Stimulated activated CD4-positive, alpha-beta T cell treated with anti-CD3 and anti-CD28 coated beads, Interleukin-1b, Interleukin-23, amount 100 ng/mL, for 1 hour (primary cell): Measurements from ENCODE around the gene MAP3K20.
"Not testable (repeated sequence)": the region's sequence is repeated elsewhere in the genome, so short reads cannot be mapped to it uniquely, and the experiment has no call there.

ENCODE experiments used
- DNase-seq, 2 donors: peaks; one replicate each; pipeline ENCODE4 v3.0.0-alpha.2; 2020; ENCODE audit warnings: low read depth in 2 of 2

MAP3K20 gene

DNA sequence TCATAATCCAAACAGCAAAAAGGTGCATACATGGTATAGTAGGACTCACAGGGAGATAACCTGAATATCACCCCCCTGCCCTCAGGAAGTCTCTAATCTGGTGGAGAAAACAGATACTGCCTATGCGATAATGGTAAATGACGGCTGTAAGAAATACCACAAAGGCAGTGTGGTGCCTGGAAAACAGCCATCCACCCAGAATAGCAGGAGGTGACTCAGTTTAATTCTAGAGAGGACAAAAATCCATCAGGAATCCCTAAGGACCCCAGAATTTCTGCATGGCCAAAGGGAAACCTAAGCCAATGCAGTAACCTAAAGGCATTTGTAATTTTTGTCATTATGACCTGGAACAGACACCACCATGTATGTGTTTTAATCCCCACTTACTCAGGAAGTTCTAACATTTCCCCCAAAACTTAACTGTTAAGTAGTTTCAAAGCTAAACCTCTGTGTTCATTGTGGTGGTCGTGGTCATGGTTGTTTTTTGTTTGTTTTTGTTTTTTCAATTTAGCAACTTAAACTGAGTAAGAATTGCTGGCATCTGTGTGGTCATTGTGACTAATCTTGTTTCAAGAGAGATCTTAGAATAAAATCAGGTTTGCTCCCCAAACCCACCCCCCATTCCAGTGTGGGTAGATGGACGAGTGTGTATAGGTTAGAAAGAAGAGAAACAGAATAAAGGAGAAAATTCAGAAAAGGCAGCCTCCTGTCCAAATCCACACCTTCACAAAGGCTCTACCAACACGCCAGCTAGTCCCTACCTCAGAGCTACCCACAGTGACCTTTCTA lies 157.5 kb downstream of the MAP3K20 start:
- DNase-seq: no peak

DNA sequence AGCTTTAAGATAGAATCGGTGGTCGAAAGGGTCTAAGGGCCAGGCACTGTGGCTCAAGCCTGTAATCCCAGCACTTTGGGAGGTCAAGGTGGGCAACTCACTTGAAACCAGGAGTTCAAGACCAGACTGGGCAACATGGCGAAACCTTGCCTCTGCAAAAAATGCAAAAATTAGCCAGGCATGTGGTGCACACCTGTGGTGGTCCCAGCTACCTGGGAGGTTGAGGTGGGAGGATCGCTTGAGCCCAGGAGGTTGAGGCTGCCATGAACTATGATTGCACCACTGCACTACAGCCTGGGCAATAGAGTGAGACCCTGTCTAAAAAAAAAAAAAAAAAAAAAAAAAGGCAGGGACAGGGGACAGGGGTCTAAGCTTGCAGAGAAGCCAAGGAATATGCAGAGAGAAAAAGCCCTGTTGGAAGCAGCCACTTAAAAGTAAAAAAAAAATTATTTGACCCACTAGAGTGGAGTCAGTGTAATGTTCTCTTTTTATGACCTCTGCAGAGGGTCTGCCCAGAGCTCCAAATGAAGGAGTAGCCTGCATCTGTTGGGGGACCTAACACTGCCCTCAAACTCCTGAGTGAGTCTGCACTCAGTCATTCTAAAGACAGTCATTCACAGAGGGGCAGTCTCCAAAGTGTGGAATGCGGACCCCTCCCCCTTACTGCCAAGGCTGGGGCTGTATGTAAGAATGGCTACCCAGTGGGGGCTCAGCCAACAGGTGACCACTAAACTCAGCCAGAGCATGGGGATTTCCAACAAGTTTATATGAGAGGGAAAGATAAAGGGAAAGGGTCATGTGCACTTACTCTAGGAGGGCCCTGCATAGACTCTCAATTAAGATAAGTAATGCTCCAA lies 160.5 kb downstream of the MAP3K20 start:
- DNase-seq: no peak

DNA sequence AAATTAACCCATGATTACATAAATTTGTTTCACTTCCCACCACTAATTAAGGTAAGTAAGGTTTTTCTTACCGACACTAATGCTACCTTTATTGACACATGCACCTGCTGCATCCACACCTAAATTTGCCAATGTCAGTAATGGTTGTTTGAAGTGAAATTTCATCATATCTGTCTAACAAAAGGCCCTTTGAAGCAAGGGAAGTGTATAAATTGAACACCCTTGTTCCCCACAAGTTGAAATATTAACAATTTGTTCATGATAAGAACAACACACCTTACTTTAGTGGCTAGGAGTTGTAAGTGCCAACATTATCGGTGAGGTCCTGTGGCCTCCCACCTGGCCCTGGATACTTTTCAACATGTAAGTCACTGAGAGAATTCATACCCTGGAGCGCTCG lies 162.7 kb downstream of the MAP3K20 start:
- DNase-seq: no peak

DNA sequence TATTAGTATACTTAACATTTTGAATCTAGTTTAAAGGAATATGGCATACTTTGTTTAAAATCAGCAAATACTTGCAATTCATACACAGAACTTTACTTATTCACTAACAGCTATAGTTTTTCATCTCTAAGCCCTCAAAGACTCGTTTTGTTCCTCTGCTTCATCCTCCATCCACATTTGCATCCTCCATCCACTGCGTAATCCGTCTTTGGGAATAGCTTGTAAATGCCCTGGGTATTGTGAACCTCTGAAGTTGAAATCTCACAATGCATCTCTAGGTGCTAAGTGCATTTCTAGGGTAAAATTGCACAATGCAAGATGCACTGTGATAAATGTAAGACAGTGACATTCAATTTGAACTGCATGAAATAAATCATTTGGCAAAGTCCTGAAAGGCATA lies 163.2 kb downstream of the MAP3K20 start:
- no peak for DNase-seq

DNA sequence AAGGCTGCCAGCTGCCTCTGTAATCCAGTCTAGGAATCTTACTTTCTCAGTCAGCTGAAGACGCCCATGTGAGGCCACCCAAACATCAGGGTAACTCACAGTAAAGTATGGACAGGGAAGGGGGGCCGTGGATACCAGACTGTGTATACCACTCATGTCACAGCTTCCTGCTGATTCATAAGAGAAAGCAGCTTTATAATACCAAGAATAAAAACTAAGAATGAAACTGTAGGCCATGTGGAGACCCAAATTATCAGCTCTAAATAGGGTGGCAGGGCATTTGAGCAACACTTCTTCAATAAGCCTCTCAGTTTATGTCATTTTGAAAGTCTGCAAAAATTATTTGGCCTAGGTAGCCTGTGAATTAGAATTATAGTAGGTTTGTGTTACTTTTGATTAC lies 164.0 kb downstream of the MAP3K20 start:
- no peak for DNase-seq

DNA sequence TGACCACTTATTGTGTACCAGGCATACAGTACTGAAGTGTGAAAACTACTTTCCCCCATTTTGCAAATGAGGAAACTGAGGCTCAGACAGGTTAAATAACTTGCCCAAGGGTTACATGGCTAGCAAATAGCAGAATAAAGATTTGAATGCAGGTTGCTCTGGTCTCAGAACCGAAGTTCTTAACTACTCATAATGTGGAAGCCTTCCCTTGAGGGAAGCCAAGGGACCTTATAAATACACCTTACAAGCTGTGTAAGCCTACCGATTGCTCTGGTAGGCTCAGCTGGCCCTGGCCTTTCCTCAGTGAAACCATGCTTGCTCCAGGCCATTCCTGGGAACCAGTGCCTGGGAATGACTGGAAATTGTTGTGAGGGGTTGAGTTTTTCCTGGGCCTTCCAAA lies 164.4 kb downstream of the MAP3K20 start:
- no peak for DNase-seq

DNA sequence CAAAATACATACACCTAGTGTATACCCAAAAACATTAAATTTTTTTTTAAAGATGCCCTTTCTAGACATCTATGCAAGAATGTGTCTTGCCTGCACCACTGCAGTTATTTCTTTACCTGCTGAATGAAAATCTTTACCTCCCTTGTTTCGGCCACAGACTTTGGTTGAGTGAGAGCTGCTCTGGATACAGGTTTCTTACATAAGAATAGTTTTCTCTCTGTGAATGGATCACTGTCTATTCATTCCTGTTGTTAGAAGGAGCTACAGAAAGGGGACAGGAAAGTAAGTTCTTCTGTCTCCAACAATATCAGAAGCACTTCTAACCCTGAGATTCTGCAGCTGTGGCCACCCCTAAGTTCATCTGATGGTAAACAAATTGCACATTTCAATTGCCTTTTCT lies 166.0 kb downstream of the MAP3K20 start:
- DNase-seq: no peak

DNA sequence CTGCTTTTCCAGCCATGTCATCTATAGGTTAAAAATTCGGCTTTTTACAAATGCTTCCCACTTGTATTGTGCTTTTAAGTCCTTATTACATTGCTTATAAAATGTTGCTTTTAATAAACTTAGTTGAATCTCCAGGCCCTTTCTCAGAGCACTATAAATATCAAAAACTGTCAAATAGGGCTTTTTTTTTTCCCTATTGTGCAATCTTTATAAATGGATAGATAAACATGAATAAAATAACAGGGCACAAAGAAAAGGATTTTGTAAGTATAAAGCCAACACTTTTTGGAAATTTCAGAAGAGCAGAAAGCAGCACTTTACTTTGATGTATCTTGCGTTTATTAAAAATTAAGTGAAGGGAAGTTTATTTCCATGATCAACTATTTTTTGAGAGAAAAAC lies 171.5 kb downstream of the MAP3K20 start:
- DNase-seq: no peak

DNA sequence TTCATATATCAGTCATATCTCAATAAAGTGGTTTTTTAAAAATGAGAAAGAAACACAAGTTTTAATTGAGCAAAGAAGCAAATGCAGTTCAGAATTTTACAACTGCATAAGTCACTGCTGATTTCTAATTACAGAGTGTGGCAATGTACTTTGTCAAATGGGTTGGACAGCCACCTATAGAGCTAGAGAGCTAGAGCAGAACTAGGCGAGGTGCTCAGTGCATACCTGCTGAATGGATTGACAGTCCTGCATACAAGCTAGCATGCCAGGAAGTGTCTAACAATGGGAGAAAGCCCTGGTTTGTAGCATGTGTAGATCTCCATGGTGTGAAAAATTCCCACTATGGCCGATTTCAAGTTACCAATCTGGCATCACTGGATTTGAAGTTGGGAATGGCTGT lies 172.7 kb downstream of the MAP3K20 start:
- DNase-seq: no peak

DNA sequence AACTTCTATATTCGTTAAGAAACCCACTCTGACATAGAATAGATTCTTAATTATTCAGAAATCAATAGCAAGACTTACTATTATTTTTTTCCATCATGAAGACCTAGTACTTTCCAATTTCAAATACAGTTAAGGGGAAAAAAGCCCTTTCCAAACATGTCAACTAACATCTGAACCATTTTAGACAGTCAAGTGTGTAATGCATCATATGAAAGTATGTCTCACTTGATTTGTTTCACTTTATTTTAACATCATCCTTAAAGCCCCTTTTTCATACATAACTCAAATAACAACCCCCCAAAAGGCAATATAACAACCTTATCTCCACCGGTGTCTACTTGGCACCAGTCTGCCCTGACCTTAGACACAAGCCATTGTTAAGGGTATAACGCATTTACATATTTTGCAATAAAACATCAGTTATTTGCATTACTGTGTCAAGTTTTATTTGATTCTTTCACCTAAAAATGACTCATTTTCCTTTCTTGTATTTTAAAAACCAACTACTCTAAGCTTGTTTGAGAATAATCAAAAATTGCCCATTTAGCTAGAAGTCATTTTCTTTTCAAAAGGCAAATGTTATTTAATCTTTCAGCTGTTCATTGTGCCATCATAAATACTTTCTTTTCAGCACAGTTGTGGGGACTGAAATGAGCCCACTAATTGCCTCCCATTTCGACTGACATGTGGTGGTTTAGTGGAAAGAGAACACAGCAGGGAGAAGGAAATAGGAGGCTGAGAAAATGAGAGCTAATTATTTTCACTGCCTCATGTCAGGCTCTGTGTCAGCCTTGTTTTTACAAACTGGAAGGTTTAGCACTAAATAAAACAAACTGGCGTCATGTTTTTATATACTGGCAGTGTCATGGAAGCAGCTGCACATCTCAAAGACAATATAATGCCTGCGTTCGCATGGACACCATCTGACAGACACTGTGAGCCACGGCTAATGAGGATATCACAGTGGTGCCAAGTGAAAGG lies 174.3 kb downstream of the MAP3K20 start:
- no peak for DNase-seq

DNA sequence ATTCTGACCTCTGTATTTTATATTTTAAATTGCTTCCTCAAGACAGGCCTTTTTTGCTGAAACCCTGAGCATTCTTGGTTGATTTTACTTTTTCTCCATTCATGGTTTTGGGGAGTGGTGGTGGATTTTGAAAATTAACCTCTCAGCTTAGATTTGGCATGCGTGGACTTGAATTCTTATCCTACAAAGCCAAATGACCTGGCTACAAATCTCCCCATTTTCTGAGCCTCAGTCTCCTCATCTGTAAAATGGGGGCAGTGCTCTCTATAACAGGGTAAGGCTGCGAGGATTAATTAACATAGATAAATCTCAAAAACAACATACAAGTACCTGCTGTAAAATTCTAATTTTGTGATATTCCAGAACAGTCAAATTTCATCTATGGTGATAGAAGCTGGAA lies 175.6 kb downstream of the MAP3K20 start:
- no peak for DNase-seq

DNA sequence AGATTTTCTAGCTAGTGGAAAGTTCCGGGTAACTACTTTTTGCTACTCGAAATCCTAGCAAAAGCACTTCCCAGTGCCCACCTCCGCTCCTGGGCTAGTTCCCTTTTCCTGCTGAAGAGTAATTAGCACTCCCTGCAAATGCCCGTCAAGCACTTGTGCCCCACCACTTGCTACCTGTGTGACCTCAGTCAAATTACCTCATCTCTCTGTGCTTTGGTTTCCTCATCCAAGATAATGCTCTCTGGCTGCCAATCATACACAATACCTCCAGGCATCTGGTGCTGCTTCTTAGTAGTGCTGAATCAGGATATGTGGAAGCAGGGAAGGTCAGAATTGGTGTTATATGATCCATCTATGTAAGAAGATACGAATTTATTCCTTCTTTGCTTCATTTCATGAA lies 176.9 kb downstream of the MAP3K20 start:
- no peak for DNase-seq

DNA sequence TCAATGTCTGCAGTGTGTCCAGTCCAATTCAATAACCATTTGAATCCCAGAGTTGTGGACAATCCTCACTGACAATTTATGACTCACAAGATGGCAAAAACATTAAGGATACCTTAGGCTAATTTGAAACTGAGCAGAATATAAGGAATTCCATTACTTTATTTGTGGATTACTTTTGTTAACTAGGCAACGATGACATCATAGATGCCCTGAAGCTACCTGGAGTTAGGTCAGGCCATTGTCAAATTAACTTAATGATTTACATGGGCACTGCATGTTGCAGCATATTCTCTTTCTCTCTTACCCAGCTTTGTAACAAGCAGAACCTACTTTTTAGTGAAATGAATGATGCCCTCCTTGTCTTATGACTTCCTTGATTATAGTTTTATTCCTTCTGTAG lies 179.0 kb downstream of the MAP3K20 start:
- DNase-seq: no peak

DNA sequence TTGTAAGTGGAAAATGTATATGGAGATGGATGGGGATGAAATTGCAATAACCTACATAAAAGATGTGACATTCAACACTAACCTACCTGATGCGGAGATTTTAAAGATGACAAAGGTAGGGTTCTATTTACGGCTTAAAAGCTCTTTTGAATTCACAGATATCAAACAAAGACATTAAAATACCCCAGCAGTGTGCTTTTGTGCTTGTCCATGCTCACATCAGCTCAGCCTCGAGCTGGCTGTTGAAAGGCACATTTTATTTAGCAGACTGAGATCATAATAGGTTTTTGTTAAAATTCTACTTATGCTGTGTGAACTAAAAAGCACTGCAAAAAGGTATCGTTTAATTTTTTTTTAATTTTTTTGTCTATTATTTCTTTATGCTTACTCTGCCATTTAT lies 183.1 kb downstream of the MAP3K20 start:
- no peak for DNase-seq

DNA sequence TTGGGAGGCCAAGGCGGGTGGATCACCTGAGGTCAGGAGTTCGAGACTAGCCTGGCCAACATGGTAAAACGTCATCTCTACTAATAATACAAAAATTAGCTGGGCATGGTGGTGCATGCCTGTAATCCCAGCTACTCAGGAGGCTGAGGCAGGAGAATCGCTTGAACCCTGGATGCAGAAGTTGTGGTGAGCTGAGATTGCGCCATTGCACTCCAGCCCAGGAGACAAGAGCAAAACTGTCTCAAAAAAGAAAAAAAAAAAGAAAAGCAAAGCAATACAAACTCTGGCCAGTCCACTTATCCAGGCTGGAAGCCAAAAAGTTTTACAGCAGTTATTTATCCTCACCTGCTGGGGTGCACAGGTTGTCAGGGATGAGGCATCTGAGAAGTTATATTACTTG lies 186.7 kb downstream of the MAP3K20 start:
- DNase-seq: not testable (repeated sequence)

DNA sequence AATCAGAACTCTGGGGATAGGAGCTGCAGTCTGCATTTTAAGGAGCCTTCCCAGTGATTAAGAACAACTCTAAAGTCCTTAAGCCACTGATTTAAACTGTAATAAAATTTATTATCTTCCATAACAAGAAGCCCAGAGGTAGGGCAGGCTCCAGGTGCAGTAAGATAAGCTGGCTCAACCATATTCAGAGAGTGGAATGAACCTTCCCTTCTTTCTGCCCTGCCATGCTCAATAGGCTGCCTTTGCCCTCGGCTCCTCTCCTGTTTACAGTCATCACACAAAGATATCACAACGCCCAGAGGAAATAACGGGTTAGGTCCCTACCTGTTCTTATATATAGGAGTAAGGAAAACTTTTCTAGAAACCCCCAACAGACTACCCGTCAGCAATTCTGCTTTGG lies 188.5 kb downstream of the MAP3K20 start:
- no peak for DNase-seq

DNA sequence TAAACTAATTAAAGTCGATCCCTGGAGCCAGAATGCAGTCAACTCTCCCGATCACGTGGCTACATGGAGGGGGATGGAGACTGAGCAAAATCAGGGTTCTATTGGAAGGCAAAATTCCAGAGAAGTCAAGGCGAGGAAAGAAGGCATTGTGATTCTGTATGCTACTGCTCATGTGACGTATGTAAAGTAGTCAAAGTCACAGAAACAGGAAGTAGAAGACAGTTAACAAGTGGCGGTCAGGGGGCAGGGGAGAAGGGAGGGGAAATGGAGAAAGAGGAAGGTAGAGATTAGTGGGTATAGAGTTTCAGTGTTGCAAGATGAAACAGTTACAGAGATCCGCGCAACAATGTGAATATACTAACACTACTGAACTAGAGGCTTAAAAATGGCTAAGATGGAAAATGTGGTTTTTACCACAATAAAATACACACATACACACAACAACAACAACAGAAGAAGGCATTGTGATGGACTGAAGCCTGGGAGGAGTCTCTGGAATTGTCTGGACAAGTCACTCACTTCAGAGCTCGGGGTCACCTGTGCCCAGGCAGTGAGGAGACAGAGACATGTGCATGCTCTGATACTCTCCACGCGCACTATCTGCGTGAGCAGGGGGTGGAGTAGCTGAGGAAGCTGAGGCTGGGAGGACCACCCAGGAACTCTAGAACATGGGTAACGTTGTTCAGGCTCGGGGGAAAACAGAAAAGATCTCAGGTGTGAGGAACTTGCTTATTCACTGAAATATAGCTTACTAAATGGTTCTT lies 189.1 kb downstream of the MAP3K20 start:
- DNase-seq: no peak

DNA sequence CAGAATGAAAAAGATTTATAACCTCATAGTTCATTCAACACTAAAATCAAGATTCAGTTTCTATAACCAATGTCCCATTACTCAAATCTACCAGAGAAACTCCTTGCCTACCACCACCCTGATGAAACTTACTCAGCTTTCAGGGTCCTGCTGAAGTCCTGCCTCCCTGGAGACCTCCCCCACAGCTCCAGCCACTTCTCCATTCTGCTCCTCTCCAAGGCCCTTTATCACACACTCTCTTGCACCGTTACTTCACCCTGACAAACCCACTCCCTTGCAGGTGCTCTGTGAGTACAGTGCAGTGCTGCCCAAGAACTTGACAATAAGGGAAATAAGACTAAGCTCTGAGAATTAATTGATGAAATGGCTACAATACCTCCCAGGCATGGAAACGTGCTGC lies 195.5 kb downstream of the MAP3K20 start:
- DNase-seq: no peak

DNA sequence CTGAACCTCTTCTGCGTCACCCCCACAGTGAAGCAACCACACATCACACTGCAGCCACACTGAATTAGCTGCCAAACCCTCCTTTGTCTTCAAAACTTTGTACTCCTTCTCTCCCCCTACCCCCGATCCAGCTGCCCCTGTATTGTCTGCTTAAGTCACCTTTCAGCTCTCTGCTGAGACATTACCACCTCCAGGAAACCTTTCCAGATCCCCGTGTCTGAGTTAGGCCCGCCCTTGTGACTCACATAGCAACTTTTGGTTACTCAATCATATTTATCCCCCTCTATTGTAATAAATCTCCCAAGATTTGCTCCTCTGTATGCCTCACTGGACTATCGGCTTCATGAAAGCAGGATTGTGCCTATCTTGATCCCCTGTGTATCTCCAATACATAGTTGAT lies 196.2 kb downstream of the MAP3K20 start:
- DNase-seq: no peak

DNA sequence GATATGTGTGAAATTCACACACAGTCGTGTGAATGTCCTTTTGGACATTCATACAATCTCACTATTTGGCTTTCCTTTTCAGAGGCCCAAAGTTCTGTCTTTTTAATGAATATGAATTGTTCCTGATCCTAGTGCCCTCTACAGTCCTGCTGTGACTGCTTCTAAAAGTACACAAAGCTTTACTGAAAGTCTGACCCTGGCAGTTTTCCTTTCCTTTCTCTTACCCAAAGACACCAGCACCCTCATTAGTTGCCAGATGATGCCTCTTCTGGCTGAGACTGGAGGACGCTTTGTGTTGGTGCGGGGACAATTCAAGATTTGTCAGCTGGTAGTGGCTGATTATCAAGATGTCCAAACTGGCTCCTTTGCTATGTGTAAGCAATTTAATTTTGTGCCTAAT lies 197.2 kb downstream of the MAP3K20 start:
- no peak for DNase-seq

DNA sequence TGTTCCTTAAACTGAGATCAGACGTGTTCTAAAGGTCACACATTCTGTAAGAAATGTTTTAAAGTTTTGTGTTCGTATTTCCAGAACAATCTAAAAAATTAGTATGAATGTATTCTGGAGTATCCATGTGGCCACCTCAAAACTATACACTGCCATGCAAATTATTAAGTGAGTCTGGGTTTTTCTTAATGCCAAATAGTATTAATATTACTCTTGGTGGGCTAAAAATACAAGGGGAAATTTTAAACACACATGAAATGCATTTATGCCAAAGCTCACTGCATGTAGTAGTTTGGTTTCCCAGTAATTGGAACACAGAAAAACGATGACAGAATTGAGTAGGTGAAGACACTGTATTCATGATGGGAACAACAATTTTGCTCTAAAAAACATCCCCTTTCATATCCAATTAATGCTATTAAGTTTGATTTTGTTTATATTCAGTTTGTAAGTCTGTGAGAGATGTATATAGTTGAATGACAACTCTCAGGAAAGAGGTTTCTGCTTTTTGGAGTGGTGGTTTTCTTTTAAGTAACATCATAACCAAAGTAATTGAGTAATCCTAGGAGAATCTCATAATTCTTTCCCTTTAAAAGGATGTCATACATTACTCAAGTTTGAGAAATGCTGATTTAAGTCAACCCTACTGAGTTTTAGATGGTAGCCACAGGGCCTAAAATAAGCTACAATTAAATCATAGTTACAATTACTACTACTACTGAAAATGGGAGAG lies 203.3 kb downstream of the MAP3K20 start:
- DNase-seq: no peak
